Gastrocnemius medialis (tissue), 4 donors: ENCODE measurements around the gene NCOR2.

ENCODE experiments used
- CTCF ChIP-seq, 5 experiments: fragments of 450-650 bp in 3 of 5; fragments of 200-600 bp in 2 of 5; sonication (generic) in 2 of 5; IDR thresholded peaks in 4 of 5; conservative IDR thresholded peaks in 1 of 5; 1 replicate in 4 of 5; 2 replicates in 1 of 5; pipeline ENCODE4 v1.5.1; 2016 to 2019; ENCODE audit warnings: antibody characterized with exemption in 5 of 5, mild to moderate bottlenecking in 3 of 5, moderate library complexity in 3 of 5
- POLR2A ChIP-seq, 2 donors: fragments of 450-650 bp; IDR thresholded peaks; one replicate each; pipeline ENCODE4 v1.6.1; 2017; ENCODE audit warnings: antibody characterized with exemption in 2 of 2, mild to moderate bottlenecking in 2 of 2, moderate library complexity in 2 of 2

DNA sequence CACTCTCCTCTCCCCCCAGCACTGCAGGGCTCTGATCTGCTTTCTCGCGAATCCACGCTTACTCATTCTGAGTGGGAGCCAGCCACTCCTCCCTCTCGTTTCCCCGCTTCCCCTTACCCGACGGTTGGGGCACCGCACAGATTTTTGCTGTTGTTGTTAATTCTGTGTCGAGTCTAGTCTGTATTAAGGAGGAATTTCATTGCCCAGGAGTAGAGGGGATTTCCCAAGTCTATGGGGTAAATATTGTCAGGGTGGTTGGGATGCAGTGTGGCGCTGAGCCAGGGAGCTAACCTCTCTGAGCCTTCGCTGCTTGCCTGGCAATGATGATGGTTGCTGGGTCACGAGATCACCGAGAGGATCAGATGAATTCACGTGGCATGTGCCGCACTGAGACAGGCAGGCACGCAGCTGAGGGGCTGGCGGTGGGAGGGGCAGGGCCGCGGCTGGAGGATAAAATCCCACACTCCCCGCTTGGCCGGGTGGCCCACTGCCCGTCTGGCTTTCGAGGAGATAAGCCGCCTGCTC is 18.5 kb downstream of the NCOR2 start:
- TF ChIP-seq CTCF (IDR thresholded peaks at IDR 0.05 in 4 of 5, conservative IDR thresholded peaks at IDR 0.05 in 1 of 5) (no peak), POLR2A (IDR thresholded peaks at IDR 0.05) (peak; percentile 40 to 53)
